MM.1S (cell line): ENCODE measurements around the gene ZNF367.

Experiments
- EZH2 ChIP-seq: fragments of 300-600 bp; sonication (generic); optimal IDR thresholded peaks from 2 replicates; pipeline ENCODE3; 2017; ENCODE audit warnings: low read depth, mild to moderate bottlenecking, antibody characterized with exemption, low read length, mixed read lengths
- EZH2phosphoT487 ChIP-seq: fragments of 300-600 bp; sonication (generic); IDR thresholded peaks from 2 replicates; pipeline ENCODE4 v1.6.1; 2018; ENCODE audit warnings: antibody characterized with exemption, low read length
- TF ChIP-seq, protein P1 (sequence below): fragments of 300-600 bp; sonication (generic); IDR thresholded peaks from 2 replicates; pipeline ENCODE4 v1.5.1; 2016; ENCODE audit warnings: antibody characterized with exemption, low read length, mixed read lengths

DNA sequence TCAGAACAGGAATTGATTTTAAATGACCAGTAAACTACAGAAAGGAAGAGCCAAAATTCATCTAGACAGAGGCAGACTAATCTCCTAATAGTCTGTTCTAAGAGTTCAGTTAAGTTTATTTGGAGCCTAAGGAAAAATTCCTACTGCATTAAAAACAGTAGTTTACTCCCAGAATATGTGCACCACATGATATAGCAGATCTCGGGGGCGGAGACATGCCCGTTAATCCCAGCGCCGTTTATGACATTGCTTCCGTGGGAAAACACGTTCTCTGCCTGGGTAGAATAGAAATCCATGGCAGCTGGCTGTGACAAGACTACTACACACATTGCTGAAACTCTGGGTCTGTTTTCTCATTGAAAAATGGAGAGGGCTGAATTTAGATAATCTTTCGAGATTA is 43.2 kb upstream of the ZNF367 start:
- TF ChIP-seq EZH2, result no peak
- TF ChIP-seq, protein P1, sequence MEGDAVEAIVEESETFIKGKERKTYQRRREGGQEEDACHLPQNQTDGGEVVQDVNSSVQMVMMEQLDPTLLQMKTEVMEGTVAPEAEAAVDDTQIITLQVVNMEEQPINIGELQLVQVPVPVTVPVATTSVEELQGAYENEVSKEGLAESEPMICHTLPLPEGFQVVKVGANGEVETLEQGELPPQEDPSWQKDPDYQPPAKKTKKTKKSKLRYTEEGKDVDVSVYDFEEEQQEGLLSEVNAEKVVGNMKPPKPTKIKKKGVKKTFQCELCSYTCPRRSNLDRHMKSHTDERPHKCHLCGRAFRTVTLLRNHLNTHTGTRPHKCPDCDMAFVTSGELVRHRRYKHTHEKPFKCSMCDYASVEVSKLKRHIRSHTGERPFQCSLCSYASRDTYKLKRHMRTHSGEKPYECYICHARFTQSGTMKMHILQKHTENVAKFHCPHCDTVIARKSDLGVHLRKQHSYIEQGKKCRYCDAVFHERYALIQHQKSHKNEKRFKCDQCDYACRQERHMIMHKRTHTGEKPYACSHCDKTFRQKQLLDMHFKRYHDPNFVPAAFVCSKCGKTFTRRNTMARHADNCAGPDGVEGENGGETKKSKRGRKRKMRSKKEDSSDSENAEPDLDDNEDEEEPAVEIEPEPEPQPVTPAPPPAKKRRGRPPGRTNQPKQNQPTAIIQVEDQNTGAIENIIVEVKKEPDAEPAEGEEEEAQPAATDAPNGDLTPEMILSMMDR, result no peak
- TF ChIP-seq EZH2phosphoT487, result no peak
